Activated CD4-positive, alpha-beta T cell treated with anti-CD3 and anti-CD28 coated beads, Interleukin-2, amount 50 U/mL, for 4 hours (primary cell): ENCODE measurements around the gene TMEM108.

Experiments used
- DNase-seq, 2 experiments: peaks; one replicate each; pipeline ENCODE4 v3.0.0-alpha.2; 2020

Gene TMEM108

DNA sequence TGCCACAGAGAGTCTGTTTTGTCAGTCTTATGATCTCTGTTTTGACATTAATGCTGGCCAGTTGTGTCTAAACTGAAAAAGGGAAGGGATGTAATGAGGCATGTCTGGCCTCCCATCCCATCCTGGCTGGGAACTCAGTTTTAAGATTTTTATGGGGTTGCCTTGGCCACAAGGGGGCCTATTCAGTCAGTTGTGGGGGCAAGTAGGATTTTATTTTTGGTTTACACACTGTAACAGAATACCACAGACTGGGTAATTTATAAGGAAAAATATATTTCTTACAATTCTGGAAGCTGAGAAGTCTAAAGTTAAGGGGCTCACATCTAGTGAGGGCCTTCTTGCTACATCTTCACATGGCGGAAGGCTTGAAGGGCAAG, 129.8 kb downstream of the TMEM108 start:
- DNase-seq: no peak

DNA sequence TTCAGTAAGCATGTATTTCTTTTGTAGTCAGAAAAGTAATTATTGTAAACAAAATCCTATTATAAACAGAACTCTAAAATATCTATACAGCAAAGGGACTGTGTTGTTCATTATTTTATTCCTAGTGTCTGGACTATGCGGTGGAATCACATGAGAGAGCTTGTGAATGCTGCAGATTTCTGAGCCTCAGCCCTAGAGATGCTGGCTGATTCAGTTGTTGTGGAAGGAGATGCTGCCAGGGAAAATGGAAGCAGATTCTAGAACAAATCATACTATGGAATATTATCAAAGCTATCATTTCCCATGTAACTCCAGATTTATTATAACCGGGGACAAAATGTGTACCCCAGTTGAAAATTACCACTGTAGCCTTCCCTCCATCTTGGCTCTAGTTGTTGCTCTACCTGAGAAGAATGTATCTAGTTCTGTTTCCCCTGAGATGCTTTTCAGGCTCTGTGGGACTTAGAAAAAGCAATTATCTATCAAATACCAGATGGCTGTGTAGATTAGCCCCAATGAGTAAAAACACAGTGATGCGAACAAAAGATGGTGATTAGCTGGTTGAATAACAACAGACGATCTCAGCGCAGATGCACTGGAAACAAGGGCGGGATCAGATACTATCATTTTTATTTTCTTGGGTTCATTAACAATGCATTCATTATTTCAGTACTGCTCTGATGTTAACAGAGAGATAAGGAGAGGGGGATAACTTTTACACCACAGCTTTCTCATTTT, 131.3 kb downstream of the TMEM108 start:
- no peak for DNase-seq

DNA sequence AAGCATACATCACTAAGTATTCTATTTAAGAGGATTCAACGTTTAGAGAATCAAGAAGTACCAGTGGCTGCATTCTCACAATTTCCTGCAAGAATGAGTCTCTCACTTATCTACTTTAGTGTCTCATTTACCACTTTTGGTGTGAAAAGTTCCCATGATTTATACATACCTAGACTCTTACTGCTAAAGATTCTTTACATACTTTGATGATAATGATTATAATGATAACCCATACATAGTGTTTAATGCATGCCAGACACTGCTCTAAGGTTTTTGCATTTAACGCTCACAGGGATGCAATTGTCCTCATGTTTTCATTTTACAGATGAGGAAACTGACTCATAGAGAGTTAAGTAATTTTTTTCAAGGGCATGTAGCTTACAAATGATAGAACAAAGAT, 133.6 kb downstream of the TMEM108 start:
- no peak for DNase-seq

DNA sequence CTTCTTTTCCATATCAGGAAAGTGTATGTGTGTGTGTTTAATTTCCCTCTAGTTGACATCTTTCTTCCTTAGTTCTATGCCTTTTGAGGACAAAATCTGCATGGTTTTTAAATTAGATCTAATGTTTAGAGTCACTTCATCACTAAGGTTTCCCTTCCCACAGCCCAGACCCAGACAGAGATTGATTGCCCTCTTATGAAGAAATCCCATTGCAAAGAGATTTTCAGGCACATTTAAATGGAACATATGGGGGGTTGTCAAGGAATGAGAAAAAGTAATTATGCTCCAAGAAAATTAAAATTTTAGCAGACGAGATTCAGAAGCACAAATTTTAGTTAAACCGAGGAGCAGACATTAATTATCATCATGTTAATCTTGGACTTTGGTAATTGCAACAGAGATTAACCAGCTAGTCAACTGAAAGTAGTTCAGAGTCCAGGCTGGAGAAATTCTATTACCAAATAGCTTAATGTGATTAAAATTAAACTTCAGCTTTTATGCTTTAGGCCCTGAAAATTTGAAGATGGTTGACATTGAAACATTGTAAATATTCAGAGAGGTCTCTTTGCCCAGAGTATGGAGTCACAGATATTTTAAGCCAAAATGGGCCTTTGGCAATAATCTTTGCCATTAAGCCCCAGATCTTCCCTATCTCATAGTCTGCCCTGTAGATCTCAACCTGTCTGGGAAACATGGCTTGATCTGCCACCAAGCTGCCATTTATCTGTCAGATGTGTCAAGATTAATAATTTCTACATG, 143.4 kb downstream of the TMEM108 start:
- DNase-seq: no peak

DNA sequence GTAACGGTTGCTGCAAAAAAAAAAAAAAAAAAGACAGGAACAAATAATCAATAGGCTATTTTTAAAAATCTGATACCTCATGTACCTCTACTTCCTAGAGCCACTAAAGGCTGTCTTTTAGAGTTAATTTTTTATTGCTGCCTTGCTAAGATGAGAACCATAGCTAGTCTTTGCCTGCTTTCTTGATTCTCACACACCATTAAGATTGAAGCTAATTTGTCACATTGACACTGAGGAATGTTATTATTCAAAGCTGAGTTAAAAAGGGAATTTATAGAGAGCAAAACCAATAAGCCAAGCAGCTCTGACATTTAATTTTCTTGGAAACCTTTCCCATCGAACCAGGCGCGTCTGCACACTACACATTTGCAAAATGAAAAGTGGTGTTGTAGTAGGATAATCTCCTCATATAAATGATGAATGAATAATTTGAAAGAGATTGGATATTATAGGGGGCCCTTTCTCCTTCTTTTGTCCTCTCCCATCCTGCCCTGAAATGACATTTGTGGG, 149.7 kb downstream of the TMEM108 start:
- no peak for DNase-seq

DNA sequence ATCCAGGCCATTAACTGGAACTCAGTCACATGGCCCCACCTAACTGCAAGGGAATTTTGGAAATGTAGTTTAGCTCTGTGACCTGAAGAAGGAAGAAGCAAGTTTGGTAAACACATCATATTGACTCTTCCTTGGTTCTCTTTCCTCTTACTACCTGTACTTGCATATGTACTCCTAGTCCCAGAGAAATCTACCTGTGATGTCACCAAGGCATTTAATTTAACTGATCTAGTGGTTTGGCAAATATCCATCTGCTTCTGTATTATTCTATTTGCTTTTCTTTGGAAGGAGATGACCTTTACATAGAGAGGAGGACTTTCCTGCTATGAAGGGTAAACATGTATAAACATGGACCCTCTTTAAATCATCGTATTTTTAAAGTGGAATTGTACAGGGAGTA, 150.8 kb downstream of the TMEM108 start:
- no peak for DNase-seq

DNA sequence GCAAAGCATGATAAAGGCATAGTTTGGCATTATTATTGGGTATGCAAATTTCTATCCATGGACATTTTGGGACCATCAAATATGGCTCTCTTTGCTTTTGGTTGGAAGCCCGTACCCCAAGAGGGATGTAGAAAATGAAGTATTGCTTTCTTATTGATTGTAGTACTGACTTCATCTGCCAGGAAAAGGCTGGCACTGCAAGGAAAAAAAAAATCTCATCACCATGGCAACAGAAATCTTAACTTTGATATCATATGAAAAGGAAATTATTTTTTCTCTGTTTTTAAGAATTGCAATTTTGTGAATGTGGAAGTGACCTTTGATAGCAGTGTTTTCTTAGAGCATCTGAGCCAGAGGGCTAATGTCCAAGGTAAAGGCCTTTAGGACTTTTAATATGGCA, 151.7 kb downstream of the TMEM108 start:
- no peak for DNase-seq

DNA sequence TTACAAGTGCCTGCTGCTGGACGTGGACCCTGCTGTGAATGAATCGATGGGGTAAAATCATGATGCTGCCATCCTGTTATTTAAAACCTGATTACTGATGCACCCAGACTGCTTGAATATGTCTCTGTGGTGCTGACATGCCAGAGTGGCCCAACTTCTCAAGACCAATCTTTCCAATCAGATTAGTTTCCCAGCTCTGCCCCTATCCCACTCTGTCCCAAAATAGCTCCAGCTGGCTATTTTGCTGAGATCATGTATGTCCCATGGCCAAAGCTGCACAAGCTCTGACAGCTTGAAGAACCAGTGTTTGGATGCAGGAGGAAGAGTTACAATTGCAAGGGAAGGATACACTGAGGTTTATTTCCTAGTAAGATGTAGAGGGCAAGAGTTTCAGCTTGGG, 153.6 kb downstream of the TMEM108 start:
- no peak for DNase-seq

DNA sequence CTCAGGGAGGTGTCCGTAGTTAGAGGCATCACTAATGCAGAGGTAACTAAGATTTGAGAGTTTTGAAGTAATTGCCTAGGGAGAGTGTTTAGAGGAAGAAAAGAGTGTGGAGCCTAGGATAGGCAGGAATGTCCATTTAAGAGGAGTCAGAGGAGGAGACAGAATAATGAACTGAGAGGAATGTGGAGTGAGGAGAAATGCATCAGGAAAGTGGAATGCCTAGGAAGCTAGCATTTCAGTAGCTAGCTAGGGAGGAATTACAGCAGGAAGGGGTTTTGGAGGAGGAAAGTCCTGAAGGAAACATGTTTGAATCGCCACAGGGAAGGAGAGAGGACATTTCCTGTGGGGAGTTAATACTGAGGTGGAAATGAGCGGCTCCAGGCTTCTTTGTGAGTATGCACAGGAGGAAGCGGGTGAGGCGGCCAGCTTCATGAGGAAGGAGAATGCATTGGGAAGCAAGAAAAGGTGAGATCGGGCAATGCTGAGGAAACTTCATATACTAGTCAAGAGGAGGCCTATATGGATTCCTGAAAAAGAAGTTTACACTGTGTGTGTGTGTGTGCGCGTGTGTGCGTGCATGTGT, 154.3 kb downstream of the TMEM108 start:
- DNase-seq: no peak

DNA sequence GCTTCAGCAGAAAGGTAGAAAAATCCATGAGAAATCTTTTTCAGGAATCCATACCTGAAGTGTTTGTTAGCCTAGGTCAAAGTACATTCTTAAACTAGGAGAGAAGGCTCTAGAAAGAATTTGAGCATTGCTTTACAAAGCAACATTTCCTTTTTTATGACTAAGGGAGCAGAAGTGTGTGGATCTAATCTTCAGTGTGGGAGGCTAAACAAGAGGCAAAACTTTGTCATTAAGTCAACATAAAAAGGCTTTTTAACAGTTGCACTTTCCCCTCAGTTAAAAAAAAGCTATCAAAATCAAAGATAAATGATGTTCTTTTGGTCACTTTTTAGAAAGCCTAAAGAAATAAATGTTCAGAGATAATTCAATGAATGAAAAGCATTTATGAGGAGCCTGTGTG, 154.8 kb downstream of the TMEM108 start:
- no peak for DNase-seq

DNA sequence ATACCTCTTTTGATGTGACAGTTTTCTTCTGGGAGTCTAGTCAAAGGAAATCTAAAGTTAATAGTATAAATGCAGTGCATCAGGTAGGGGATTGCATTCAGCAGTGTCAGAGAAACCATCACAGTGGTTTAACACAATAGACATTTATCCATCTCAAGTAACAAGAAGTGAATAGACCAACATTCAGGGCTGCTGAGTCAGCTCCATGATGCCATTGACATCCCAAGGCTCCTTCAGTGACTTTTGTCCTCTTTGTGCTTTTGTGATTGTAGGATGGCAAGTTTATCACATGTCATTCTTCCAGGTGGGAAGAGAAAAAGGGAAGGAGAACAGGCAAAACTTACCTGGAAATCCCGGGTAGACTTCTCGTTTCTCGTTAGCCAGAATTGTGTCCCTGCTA, 158.3 kb downstream of the TMEM108 start:
- no peak for DNase-seq

DNA sequence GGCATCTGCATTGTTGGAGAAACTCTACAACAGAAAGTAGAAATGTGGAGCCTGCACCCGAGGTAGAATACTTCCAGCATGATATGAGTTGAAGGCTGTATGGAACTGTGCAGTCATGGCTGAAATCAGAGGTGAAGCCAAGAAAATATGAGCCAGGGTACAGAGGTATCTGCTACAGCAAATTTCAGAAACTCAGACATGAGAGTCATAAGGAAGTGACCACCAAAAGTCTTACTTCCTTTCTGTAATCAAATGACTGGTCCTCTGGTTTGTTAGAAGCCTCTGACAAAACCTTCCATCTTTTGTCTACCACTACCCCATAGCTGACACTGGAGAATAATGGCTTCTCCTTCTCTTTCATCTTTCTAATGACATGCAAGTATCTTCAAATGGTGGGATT, 159.4 kb downstream of the TMEM108 start:
- DNase-seq: no peak

DNA sequence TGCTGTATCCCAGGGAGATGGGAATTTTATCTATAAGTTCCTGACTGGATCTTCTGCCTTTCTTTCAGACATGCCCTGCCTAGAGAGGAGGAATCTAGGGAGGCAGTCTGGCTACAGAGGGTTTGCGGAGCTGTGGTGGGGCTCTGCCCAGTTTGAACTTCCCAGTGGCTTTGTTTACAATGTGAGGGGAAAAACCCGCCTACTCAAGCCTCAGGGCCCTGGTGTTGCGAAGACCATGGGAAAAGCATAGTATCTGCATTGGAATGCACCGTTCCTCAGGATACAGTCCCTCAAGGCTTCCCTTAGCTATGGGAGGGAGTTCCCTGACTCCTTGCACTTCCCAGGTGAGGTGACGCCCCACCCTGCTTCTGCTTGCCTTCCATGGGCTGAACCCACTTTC, 168.7 kb downstream of the TMEM108 start:
- no peak for DNase-seq

DNA sequence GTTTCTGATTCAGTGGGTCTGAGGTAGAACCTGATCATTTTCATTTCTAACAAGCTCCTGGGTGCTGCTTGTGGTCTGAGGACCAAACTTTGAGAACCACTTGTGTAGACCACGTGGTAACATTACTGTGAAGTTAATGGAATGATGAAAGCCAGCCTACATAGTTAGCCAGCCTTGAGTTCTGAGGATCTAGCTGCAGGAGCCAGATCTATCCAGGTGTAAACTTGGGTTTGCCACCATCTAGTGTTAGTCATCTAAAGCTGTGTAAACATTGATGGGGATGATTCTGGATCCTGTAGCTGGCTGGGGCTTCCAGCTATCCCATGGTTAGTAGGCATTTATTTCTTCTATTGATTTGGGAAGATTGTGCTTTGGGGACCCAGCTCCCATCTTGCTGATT, 170.0 kb downstream of the TMEM108 start:
- no peak for DNase-seq

DNA sequence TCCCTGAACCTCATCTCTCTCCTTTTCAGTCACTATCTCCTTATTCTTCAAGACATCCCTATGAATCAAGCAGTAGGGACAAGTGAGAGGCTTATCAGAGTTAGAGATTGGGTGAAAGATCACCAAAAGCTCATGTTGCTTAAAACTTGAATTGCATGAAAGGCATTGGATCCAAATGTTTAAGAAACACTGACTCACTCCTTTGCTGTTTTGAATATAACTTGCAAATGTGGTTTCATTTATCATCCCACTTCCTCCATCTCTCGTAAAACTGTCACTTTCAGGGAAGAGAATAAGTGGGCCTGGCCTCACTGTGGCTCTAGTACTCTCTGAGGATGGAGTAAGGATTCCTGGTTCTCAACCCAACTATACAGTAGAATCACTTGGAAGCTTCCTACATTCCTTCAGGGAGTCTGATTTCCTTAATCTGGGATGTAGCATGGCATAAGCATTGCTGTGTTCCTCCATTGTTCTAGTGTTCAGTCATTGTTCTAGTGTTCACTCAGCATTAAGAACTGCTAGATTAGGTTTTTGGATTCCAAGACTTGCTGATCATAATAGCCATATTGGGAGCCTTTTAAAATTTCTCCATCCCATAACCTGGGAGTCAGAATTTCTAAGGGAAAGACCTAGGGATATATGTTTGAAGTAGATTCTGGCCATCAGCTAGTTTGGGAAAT, 171.8 kb downstream of the TMEM108 start:
- no peak for DNase-seq

DNA sequence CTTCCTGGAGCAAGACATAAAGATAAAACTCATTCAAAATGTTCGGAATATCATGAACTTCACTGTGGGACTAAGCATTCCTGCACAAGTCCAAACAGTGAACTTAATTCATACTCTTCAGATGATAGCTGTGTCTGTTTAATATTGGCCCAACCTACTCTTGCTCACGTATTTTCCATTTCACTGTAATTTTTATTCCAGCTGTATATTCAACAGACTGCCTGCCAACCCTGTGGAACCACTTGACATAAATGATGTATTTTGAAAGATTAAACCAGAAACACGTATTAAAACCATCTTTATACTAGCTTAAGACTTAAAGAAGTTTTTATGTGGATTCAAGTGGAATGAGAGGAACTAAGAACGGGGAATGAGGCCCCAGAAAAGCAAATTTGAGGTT, 172.5 kb downstream of the TMEM108 start:
- no peak for DNase-seq

DNA sequence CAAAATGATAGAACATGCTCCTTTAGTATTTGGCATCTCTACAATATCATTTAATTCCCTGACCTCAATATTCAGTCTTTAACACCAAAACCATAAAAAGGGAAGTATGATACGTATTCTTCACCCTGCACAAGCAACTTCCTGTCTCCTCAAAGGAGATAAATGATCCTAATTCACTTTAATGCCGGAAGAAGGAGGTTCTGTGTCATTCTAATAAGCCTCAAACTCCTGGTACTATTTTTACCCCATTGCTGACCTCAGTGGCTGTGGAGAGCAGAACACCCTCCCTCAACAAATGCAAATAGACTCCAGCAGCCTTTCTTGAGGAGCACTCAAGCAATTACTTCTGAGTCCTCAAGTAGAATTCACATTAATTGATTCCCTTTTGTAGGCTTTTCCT, 173.3 kb downstream of the TMEM108 start:
- DNase-seq: no peak

DNA sequence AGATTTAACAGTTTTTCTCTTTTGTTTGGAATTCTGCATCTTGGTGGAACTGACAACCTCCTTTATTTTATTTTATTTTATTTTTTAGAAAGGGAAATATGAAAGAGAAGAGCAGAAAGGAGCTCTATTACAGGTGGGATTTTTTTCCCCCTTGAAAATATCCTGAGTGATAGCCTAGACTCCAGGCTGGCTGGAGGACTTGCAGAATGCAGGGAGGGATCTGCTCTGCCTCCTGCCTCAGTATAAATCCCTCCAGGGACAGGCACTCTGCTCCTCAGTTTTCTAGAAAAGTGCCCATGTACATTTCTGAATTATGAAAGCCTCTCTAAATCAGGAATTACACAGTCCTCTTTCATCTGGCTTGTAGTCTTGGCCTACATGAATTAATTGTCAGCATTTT, 173.7 kb downstream of the TMEM108 start:
- DNase-seq: no peak

DNA sequence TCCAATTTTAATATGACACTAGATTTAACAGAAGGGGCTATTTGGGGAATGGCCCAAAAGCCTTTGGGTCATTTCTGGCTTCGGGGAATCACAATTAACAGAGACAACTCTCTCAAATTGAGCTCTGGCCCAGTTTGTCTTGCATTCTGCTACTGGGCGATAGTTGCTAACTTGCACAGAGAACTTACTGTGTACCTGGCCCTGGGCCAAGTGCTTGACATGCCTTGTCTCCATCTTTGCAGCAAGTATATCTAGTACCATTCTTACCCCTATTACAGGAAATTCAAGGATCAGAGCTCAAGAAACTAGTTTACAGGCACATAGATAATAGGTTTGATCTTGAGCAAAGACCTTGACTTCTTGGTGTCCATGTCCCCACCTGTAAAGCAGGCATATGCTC, 175.7 kb downstream of the TMEM108 start:
- DNase-seq: no peak

DNA sequence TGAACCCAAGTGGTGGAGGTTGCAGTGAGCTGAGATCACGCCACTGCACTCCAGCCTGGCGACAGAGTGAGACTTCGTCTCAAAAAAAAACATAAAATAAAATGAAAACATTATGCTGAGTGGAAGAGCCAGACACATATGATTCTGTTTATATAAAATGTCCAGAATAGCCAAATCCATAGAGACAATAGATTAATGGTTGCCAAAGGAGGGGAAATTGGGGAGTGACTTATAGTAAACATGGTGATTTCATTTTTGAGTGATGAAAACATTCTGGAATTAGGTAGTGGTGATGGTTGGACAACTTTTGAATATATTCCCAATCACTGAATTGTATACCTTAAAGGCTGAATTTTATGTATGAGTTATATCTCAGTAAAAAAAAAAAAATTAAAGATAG, 189.6 kb downstream of the TMEM108 start:
- no peak for DNase-seq

DNA sequence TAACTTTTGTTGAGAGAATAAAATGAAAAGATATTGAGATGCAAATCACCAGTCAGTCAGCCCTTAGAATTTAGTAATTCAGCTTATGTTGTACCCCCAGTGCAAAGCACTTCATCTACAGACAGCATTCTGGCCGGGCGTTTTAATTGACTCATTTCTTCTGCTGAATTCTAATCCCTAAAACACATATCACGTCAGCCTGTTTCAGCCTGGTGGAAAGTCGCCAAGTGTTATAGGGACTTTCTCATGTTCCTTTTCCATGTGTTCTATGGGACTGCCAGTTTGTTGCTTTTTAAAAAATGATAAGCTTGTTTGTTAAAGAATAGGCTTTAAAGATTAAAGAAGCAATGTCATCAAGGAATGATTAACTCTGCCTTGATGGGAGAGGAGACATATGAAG, 192.0 kb downstream of the TMEM108 start:
- DNase-seq: no peak

DNA sequence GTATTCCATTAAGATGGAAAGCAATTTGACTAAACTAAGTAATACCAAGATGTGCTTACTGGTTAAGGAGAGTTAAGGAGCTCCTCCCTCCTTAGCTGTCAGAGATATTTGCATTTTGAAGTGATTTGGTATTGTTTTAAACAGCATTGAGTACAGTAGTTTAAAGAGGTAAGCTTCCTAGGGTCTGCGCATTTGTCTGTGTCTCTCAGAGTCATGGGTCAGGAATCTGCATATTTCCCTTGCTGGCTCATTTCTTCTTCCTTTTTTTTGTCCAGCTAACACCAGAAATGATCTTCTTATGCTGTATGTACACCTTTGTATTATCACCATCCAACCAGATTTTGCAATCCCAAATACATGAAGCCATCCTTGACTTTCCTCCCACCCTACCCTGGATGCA, 198.7 kb downstream of the TMEM108 start:
- DNase-seq: no peak

DNA sequence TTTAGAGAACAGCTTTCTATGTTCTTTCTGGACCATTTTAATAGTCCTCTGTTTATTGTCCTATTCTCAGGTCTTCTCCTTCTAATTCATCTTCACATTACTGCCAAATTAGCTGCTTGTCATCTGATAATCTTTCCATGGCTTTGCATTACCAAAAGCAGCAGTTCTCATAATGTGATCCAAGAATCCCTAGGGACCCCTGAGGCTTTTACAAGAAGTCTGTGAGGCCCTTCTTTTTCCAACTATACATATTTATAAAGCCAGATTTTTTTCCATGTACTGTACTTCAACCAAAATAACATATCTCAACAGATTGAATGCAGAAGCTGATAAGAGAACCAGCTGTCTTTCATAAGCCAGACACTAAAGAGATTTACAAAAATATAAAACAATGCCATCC, 199.2 kb downstream of the TMEM108 start:
- no peak for DNase-seq

DNA sequence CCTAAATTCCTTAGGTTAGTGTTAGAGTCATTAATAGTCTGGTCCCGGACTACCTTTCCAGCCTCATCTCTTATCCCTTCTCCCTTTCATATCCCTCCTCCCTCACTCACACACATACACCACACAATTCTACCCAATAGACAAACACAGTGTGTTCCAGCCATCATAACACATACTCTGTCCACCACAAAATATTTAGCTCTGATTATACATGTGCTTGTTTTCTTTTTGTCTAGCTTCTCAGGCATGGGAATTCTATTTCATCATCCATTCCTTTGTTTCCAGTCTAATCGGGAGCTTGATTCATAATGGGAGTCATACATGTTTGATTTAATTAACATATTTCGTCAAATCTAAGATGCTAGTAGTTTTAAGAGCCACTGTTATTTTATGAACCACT, 199.8 kb downstream of the TMEM108 start:
- DNase-seq: no peak
